Measurements from ENCODE around the gene ZMYND19. TPM values are rescaled to one million over a fixed set of nuclear protein-coding genes. Genes with fewer than 3 reads are reported as not detected.
A peak's percentile ranks its signal among the peaks of the same experiment; 100 is the strongest.
"Not testable (repeated sequence)": the region's sequence is repeated elsewhere in the genome, so short reads cannot be mapped to it uniquely, and the experiment has no call there.

The ZMYND19 gene
- total RNA-seq, 1 experiment from 2014 or later, result 32.4 TPM

GRCh38 chr9:137574192-137574591 is 16.1 kb downstream of the ZMYND19 start:
- no peak overlapping the region for H3K4me3 ChIP-seq

GRCh38 chr9:137570566-137570965 is 19.7 kb downstream of the ZMYND19 start:
- H3K27ac ChIP-seq, result no peak overlapping the region
- H3K36me3 ChIP-seq, result peaks cover 21% of the 10 kb centered on the region
- no peaks in the 10 kb centered on the region for H3K27me3 ChIP-seq (replicated peaks)
- H3K4me1 ChIP-seq (replicated peaks), result no peaks in the 10 kb centered on the region
- no peaks in the 10 kb centered on the region for H3K9me3 ChIP-seq (replicated peaks)
- H3K4me3 ChIP-seq, result no peak overlapping the region
- DNase-seq (ENCODE audit: low read depth in 1 of 2, low spot score in 2 of 2), result no peak

More at GRCh38 chr9:137574192-137574591, 16.1 kb downstream of the ZMYND19 start:
- Histone ChIP-seq H3K27me3 (replicated peaks) (no peaks in the 10 kb centered on the region), H3K9me3 (replicated peaks) (no peaks in the 10 kb centered on the region), H3K36me3 (peaks cover 40% of the 10 kb centered on the region), H3K27ac (no peak overlapping the region), H3K4me1 (replicated peaks) (peaks cover 14% of the 10 kb centered on the region)
- no peak for DNase-seq (ENCODE audit: low read depth in 1 of 2, low spot score in 2 of 2)

- no peak overlapping the region for H3K27ac ChIP-seq
- H3K27me3 ChIP-seq (replicated peaks), result no peaks in the 10 kb centered on the region
- no peaks in the 10 kb centered on the region for H3K4me1 ChIP-seq (replicated peaks)
- no peaks in the 10 kb centered on the region for H3K9me3 ChIP-seq (replicated peaks)
- H3K36me3 ChIP-seq, result peaks cover 17% of the 10 kb centered on the region
- no peak overlapping the region for H3K4me3 ChIP-seq
- DNase-seq (ENCODE audit: low read depth in 1 of 2, low spot score in 2 of 2), result no peak
These were observed 20.6 kb downstream of the ZMYND19 start for GRCh38 chr9:137569609-137570203.

GRCh38 chr9:137568445-137568844 is 21.9 kb downstream of the ZMYND19 start:
- H3K27me3 ChIP-seq (replicated peaks); DNase-seq (ENCODE audit: low read depth in 1 of 2, low spot score in 2 of 2); H3K4me1 ChIP-seq (replicated peaks); H3K9me3 ChIP-seq (replicated peaks); H3K4me3 ChIP-seq; H3K27ac ChIP-seq: not testable (repeated sequence)
- H3K36me3 ChIP-seq, result peaks cover 15% of the 10 kb centered on the region

- Histone ChIP-seq H3K36me3 (peaks cover 7% of the 10 kb centered on the region; the same call in 1 of the 2 replicates), H3K4me1 (replicated peaks) (no peaks in the 10 kb centered on the region), H3K9me3 (replicated peaks) (no peaks in the 10 kb centered on the region), H3K27me3 (replicated peaks) (no peaks in the 10 kb centered on the region), H3K27ac (no peak overlapping the region), H3K4me3 (no peak overlapping the region)
- no peak for DNase-seq (ENCODE audit: low read depth in 1 of 2, low spot score in 2 of 2)
These were observed 25.4 kb downstream of the ZMYND19 start for GRCh38 chr9:137564817-137565411.

- no peaks in the 10 kb centered on the region for H3K27me3 ChIP-seq (replicated peaks)
- no peak overlapping the region for H3K4me3 ChIP-seq
- no peak for DNase-seq (ENCODE audit: low read depth in 1 of 2, low spot score in 2 of 2)
- H3K9me3 ChIP-seq (replicated peaks), result no peaks in the 10 kb centered on the region
- H3K4me1 ChIP-seq (replicated peaks), result no peaks in the 10 kb centered on the region
- no peak overlapping the region for H3K27ac ChIP-seq
- peaks cover 10% of the 10 kb centered on the region; the same call in 1 of the 2 replicates for H3K36me3 ChIP-seq
These were observed 26.2 kb downstream of the ZMYND19 start for GRCh38 chr9:137564134-137564533.

GRCh38 chr9:137558127-137558526 is 32.2 kb downstream of the ZMYND19 start:
- H3K4me1 ChIP-seq (replicated peaks), result no peaks in the 10 kb centered on the region
- H3K27me3 ChIP-seq (replicated peaks), result no peaks in the 10 kb centered on the region
- H3K36me3 ChIP-seq, result peaks cover 45% of the 10 kb centered on the region
- H3K9me3 ChIP-seq (replicated peaks), result no peaks in the 10 kb centered on the region
- H3K4me3 ChIP-seq, result no peak overlapping the region
- no peak overlapping the region for H3K27ac ChIP-seq
- no peak for DNase-seq (ENCODE audit: low read depth in 1 of 2, low spot score in 2 of 2)

- Histone ChIP-seq H3K9me3 (replicated peaks) (no peaks in the 10 kb centered on the region), H3K27me3 (replicated peaks) (no peaks in the 10 kb centered on the region), H3K36me3 (peaks cover 58% of the 10 kb centered on the region), H3K4me1 (replicated peaks) (no peaks in the 10 kb centered on the region; the same call in 1 of the 2 replicates), H3K27ac (no peak overlapping the region), H3K4me3 (no peak overlapping the region)
- DNase-seq (ENCODE audit: low read depth in 1 of 2, low spot score in 2 of 2), result no peak
These were observed 34.1 kb downstream of the ZMYND19 start for GRCh38 chr9:137556069-137556838.

- no peak for DNase-seq (ENCODE audit: low read depth in 1 of 2, low spot score in 2 of 2)
- no peaks in the 10 kb centered on the region; the same call in 1 of the 2 replicates for H3K4me1 ChIP-seq (replicated peaks)
- peaks cover 58% of the 10 kb centered on the region for H3K36me3 ChIP-seq
- no peak overlapping the region for H3K4me3 ChIP-seq
- H3K27ac ChIP-seq, result no peak overlapping the region
- H3K9me3 ChIP-seq (replicated peaks), result no peaks in the 10 kb centered on the region
- no peaks in the 10 kb centered on the region for H3K27me3 ChIP-seq (replicated peaks)
These were observed 35.1 kb downstream of the ZMYND19 start for GRCh38 chr9:137555179-137555578.

- Histone ChIP-seq H3K9me3 (replicated peaks) (no peaks in the 10 kb centered on the region), H3K4me1 (replicated peaks) (no peaks in the 10 kb centered on the region; the same call in 1 of the 2 replicates), H3K27me3 (replicated peaks) (no peaks in the 10 kb centered on the region), H3K27ac (no peak overlapping the region), H3K36me3 (peaks cover 53% of the 10 kb centered on the region), H3K4me3 (no peak overlapping the region)
- no peak for DNase-seq (ENCODE audit: low read depth in 1 of 2, low spot score in 2 of 2)
These were observed 36.0 kb downstream of the ZMYND19 start for GRCh38 chr9:137554349-137554748.

- not testable (repeated sequence) for H3K4me3 ChIP-seq; H3K9me3 ChIP-seq (replicated peaks); DNase-seq (ENCODE audit: low read depth in 1 of 2, low spot score in 2 of 2); H3K27ac ChIP-seq; H3K27me3 ChIP-seq (replicated peaks); H3K4me1 ChIP-seq (replicated peaks)
- H3K36me3 ChIP-seq, result peaks cover 52% of the 10 kb centered on the region
These were observed 36.7 kb downstream of the ZMYND19 start for GRCh38 chr9:137553654-137554053.

GRCh38 chr9:137552022-137552768 is 38.1 kb downstream of the ZMYND19 start:
- H3K27ac ChIP-seq, result peak overlapping the region; percentile 29; the same call in 1 of the 2 replicates
- DNase-seq (ENCODE audit: low read depth in 1 of 2, low spot score in 2 of 2), result no peak
- peaks cover 44% of the 10 kb centered on the region for H3K36me3 ChIP-seq
- H3K9me3 ChIP-seq (replicated peaks), result no peaks in the 10 kb centered on the region
- no peaks in the 10 kb centered on the region; the same call in 1 of the 2 replicates for H3K4me1 ChIP-seq (replicated peaks)
- no peaks in the 10 kb centered on the region for H3K27me3 ChIP-seq (replicated peaks)
- peak overlapping the region; percentile 83 for H3K4me3 ChIP-seq

- Histone ChIP-seq H3K9me3 (replicated peaks) (no peaks in the 10 kb centered on the region), H3K4me1 (replicated peaks) (no peaks in the 10 kb centered on the region; the same call in 1 of the 2 replicates), H3K4me3 (peak within 1 kb of the TSS; percentile 83), H3K27me3 (replicated peaks) (no peaks in the 10 kb centered on the region), H3K27ac (peak within 1 kb of the TSS; percentile 77), H3K36me3 (peaks cover 36% of the 10 kb centered on the region)
- peak; percentile 67 to 89 for DNase-seq (ENCODE audit: low read depth in 1 of 2, low spot score in 2 of 2)
These were observed 38.9 kb downstream of the ZMYND19 start, which contains the start of gene MRPL41 for GRCh38 chr9:137551264-137552021. Gene MRPL41, plus strand, starts transcription at chr9:137551879. Its CDS starts 203 bp downstream, at chr9:137552082.
